ENCODE measurements around the gene OR5K2. TPM values are rescaled to one million over a fixed set of nuclear protein-coding genes. Genes with fewer than 3 reads are reported as not detected.

Gene OR5K2
- polyA plus RNA-seq, 2 of the 4 experiments (the other 2 are of a cell fraction) = not detected

DNA sequence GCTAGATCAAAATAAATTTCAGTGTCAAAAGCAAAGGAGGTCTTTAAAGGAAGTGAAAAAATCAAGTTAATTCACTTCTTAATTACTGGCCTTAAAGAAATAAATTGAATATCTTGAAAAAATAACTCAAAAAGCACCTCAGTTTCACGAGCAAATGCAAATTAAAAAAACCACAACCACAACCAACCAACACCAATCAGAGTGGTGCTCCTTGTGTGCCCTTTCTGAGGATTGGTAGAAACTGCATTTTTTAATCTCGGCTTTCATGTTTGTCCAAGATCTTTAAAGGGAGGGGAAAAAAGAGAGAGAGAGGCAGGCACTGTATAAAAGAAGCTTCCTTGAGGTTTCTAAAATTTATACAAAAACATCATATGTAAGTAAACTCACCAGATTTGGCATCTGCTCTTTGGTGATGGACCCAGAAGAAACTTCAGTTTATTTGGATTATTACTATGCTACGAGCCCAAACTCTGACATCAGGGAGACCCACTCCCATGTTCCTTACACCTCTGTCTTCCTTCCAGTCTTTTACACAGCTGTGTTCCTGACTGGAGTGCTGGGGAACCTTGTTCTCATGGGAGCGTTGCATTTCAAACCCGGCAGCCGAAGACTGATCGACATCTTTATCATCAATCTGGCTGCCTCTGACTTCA, 34.3 kb downstream of the OR5K2 start, which contains the start of gene GPR15:
Gene GPR15, plus strand, starts transcription at position 357 of the 653 bp plus-strand sequence. Its CDS starts 56 bp downstream, at position 413.
- no peak for FAIRE-seq
- POLR2A ChIA-PET = no interaction called here
- TF ChIP-seq TP53 (CRISPR knock-in tag; IDR thresholded peaks at IDR 0.05) = no peak
- no peak within 1 kb of the TSS for H3K27ac ChIP-seq
- H3K4me1 ChIP-seq = no peaks in the 10 kb centered on the region
- WGBS (ENCODE audit: missing lambda C conversion rate) = 63% methylated on average over 7 of the region's 7 CpGs
- no peak for DNase-seq (ENCODE audit: low read depth in 1 of 2, low spot score in 1 of 2)
- ATAC-seq = no peak
- no peak within 1 kb of the TSS for H3K4me2 ChIP-seq
- CTCF ChIA-PET = interaction anchor here (1.8 kb wide), 1 partner anchor 10 kb away, joined by 5 read pairs; no protein-coding TSS in a partner anchor
- H3K4me3 ChIP-seq = no peak within 1 kb of the TSS
- H3K9me3 ChIP-seq = no peaks in the 10 kb centered on the region

DNA sequence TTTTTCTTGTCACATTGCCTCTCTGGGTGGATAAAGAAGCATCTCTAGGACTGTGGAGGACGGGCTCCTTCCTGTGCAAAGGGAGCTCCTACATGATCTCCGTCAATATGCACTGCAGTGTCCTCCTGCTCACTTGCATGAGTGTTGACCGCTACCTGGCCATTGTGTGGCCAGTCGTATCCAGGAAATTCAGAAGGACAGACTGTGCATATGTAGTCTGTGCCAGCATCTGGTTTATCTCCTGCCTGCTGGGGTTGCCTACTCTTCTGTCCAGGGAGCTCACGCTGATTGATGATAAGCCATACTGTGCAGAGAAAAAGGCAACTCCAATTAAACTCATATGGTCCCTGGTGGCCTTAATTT, 34.8 kb downstream of the OR5K2 start:
- H3K9me3 ChIP-seq = no peaks in the 10 kb centered on the region
- CTCF ChIA-PET = interaction anchor here (0.8 to 1.8 kb wide), 2 partner anchors 9 to 42 kb away, joined by 3 to 5 read pairs; no protein-coding TSS in a partner anchor
- no peaks in the 10 kb centered on the region for H3K4me1 ChIP-seq
- H3K27ac ChIP-seq = no peak overlapping the region
- no peak overlapping the region for H3K4me3 ChIP-seq
- 57% methylated on average over 5 of the region's 5 CpGs for WGBS (ENCODE audit: missing lambda C conversion rate)
- no peak for TF ChIP-seq NR3C1 (IDR thresholded peaks at IDR 0.05)
- TF ChIP-seq CHD4 (IDR thresholded peaks at IDR 0.05; ENCODE audit: borderline replicate concordance) = no peak
- no peak for TF ChIP-seq TFCP2L1 (CRISPR knock-in tag; IDR thresholded peaks at IDR 0.05)
- no peak for TF ChIP-seq EHF (CRISPR knock-in tag; IDR thresholded peaks at IDR 0.05)
- no peak for TF ChIP-seq RNF2 (IDR thresholded peaks at IDR 0.05; ENCODE audit: borderline replicate concordance, low read depth)
- ATAC-seq (peak; percentile 38 to 49; a peak in 3 of 6 replicates), DNase-seq (ENCODE audit: low read depth in 1 of 2, low spot score in 1 of 2) (no peak), FAIRE-seq (no peak)
- no peak overlapping the region for H3K4me2 ChIP-seq
- POLR2A ChIA-PET = no interaction called here

DNA sequence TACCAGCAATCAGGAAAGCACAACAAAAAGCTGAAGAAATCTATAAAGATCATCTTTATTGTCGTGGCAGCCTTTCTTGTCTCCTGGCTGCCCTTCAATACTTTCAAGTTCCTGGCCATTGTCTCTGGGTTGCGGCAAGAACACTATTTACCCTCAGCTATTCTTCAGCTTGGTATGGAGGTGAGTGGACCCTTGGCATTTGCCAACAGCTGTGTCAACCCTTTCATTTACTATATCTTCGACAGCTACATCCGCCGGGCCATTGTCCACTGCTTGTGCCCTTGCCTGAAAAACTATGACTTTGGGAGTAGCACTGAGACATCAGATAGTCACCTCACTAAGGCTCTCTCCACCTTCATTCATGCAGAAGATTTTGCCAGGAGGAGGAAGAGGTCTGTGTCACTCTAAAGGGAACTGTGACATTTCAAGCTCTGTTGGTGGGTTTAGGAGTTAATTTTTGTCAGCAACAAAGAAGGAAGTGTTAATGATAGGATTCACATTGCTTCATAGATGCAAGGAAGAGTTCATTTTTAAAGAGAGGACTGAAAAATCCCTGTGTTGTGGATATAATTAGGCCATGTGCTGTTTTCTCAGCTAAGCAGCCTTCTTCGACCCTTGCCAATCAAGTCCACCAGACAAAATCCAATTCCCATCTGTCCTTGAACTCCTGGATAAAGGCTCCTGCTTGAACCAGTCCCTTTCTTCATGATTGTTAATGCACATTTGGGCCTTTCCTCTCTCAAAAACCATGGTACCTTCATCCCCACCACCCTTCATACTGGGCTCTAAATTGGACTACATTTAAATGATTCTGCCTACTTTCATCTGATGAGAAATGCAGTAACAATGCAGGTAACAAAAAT, 35.5 kb downstream of the OR5K2 start:
- ChIA-PET CTCF (interaction anchor here (0.8 to 1.8 kb wide), 2 partner anchors 8 to 41 kb away, joined by 3 to 5 read pairs; no protein-coding TSS in a partner anchor), POLR2A (no interaction called here)
- FAIRE-seq = no peak
- Histone ChIP-seq H3K4me1 (no peaks in the 10 kb centered on the region), H3K27ac (no peak overlapping the region), H3K4me3 (no peak overlapping the region), H3K4me2 (no peak overlapping the region), H3K9me3 (no peaks in the 10 kb centered on the region)
- TF ChIP-seq, protein P1, sequence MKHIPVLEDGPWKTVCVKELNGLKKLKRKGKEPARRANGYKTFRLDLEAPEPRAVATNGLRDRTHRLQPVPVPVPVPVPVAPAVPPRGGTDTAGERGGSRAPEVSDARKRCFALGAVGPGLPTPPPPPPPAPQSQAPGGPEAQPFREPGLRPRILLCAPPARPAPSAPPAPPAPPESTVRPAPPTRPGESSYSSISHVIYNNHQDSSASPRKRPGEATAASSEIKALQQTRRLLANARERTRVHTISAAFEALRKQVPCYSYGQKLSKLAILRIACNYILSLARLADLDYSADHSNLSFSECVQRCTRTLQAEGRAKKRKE (CRISPR knock-in tag; IDR thresholded peaks at IDR 0.05; ENCODE audit: low read depth) = no peak
- TF ChIP-seq MAZ (IDR thresholded peaks at IDR 0.05; ENCODE audit: borderline replicate concordance, low read depth, low read length) = no peak
- TF ChIP-seq SMC3 (IDR thresholded peaks at IDR 0.05) = no peak
- TF ChIP-seq CHD2 (IDR thresholded peaks at IDR 0.05; ENCODE audit: low read length, partially characterized antibody) = no peak
- no peak for TF ChIP-seq EHMT2 (IDR thresholded peaks at IDR 0.05; ENCODE audit: low read depth)
- TF ChIP-seq ESRRA (IDR thresholded peaks at IDR 0.05; ENCODE audit: borderline replicate concordance, low read length) = no peak
- TF ChIP-seq, protein P2, sequence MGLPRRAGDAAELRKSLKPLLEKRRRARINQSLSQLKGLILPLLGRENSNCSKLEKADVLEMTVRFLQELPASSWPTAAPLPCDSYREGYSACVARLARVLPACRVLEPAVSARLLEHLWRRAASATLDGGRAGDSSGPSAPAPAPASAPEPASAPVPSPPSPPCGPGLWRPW (IDR thresholded peaks at IDR 0.05) = no peak
- no peak for TF ChIP-seq HOXA7 (CRISPR knock-in tag; IDR thresholded peaks at IDR 0.05)
- no peak for DNase-seq (ENCODE audit: low read depth in 1 of 2, low spot score in 1 of 2)
- ATAC-seq = 0 out of 6 replicates have a peak, but pooled peaks of 1 of the 2 experiments have one; percentile 35
- 75% methylated on average over 6 of the region's 6 CpGs for WGBS (ENCODE audit: missing lambda C conversion rate)

DNA sequence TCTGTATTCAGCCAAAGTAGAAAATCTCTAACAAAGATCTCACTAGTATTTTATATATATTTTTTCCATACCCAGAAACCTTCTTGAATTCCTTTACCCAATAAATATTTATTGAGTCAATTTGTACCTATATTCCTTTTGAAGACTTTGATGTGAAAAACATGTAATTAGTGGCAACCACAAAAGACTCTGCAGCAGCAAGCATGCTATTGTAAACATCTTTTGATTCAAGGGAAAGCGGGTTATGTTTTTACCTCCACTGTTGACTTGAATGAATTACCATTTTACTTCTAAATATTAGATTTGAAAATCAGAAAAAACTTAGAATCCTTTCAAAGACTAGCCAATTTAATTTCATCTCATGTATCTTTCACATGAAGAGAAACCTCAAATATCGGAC, 36.7 kb downstream of the OR5K2 start:
- H3K4me1 ChIP-seq = no peaks in the 10 kb centered on the region
- FAIRE-seq = no peak
- no peaks in the 10 kb centered on the region for H3K9me3 ChIP-seq
- no peak overlapping the region for H3K4me2 ChIP-seq
- POLR2A ChIA-PET = no interaction called here
- no peak for DNase-seq (ENCODE audit: low read depth in 1 of 2, low spot score in 1 of 2)
- 89% methylated on average over 2 of the region's 2 CpGs for WGBS (ENCODE audit: missing lambda C conversion rate)
- H3K27ac ChIP-seq = no peak overlapping the region
- CTCF ChIA-PET = no interaction called here
- H3K4me3 ChIP-seq = no peak overlapping the region
- no peak for ATAC-seq
- no peak for TF ChIP-seq CBX2 (IDR thresholded peaks at IDR 0.05; ENCODE audit: borderline replicate concordance, low read depth)
- TF ChIP-seq, protein P3, sequence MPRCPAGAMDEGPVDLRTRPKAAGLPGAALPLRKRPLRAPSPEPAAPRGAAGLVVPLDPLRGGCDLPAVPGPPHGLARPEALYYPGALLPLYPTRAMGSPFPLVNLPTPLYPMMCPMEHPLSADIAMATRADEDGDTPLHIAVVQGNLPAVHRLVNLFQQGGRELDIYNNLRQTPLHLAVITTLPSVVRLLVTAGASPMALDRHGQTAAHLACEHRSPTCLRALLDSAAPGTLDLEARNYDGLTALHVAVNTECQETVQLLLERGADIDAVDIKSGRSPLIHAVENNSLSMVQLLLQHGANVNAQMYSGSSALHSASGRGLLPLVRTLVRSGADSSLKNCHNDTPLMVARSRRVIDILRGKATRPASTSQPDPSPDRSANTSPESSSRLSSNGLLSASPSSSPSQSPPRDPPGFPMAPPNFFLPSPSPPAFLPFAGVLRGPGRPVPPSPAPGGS (IDR thresholded peaks at IDR 0.05) = no peak
- TF ChIP-seq, protein P1 (CRISPR knock-in tag; IDR thresholded peaks at IDR 0.05; ENCODE audit: low read depth) = no peak
- TF ChIP-seq CBX8 (IDR thresholded peaks at IDR 0.05) = no peak
- TF ChIP-seq, protein P4, sequence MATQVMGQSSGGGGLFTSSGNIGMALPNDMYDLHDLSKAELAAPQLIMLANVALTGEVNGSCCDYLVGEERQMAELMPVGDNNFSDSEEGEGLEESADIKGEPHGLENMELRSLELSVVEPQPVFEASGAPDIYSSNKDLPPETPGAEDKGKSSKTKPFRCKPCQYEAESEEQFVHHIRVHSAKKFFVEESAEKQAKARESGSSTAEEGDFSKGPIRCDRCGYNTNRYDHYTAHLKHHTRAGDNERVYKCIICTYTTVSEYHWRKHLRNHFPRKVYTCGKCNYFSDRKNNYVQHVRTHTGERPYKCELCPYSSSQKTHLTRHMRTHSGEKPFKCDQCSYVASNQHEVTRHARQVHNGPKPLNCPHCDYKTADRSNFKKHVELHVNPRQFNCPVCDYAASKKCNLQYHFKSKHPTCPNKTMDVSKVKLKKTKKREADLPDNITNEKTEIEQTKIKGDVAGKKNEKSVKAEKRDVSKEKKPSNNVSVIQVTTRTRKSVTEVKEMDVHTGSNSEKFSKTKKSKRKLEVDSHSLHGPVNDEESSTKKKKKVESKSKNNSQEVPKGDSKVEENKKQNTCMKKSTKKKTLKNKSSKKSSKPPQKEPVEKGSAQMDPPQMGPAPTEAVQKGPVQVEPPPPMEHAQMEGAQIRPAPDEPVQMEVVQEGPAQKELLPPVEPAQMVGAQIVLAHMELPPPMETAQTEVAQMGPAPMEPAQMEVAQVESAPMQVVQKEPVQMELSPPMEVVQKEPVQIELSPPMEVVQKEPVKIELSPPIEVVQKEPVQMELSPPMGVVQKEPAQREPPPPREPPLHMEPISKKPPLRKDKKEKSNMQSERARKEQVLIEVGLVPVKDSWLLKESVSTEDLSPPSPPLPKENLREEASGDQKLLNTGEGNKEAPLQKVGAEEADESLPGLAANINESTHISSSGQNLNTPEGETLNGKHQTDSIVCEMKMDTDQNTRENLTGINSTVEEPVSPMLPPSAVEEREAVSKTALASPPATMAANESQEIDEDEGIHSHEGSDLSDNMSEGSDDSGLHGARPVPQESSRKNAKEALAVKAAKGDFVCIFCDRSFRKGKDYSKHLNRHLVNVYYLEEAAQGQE (IDR thresholded peaks at IDR 0.05) = no peak
- TF ChIP-seq, protein P5, sequence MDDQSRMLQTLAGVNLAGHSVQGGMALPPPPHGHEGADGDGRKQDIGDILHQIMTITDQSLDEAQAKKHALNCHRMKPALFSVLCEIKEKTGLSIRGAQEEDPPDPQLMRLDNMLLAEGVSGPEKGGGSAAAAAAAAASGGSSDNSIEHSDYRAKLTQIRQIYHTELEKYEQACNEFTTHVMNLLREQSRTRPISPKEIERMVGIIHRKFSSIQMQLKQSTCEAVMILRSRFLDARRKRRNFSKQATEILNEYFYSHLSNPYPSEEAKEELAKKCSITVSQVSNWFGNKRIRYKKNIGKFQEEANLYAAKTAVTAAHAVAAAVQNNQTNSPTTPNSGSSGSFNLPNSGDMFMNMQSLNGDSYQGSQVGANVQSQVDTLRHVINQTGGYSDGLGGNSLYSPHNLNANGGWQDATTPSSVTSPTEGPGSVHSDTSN (IDR thresholded peaks at IDR 0.05) = no peak
- TF ChIP-seq EHMT2 (IDR thresholded peaks at IDR 0.05; ENCODE audit: low read depth) = no peak
- TF ChIP-seq SMC3 (IDR thresholded peaks at IDR 0.05) = no peak
